IPS-18c (cell line): ENCODE measurements around the gene C19orf47.
"Not testable (repeated sequence)": the region's sequence is repeated elsewhere in the genome, so short reads cannot be mapped to it uniquely, and the experiment has no call there.

Source experiments
- H3K4me3 ChIP-seq: 2 replicates; pipeline ENCODE4 v1.7.0; 2013; ENCODE audit warnings: low read depth, mild to moderate bottlenecking, low read length, moderate library complexity; ENCODE audit not compliant: insufficient read depth
- H3K9me3 ChIP-seq: one replicate; pipeline ENCODE4 v1.6.1; 2013; ENCODE audit warnings: mild to moderate bottlenecking, low read length, moderate library complexity; ENCODE audit not compliant: control insufficient read depth, insufficient read depth

The C19orf47 gene

GRCh38 chr19:40379446-40380198 is 31.4 kb upstream of the C19orf47 start:
- Histone ChIP-seq H3K9me3 (no peaks in the 10 kb centered on the region), H3K4me3 (no peak overlapping the region)

GRCh38 chr19:40378509-40378908 is 30.3 kb upstream of the C19orf47 start:
- Histone ChIP-seq H3K9me3 (no peaks in the 10 kb centered on the region), H3K4me3 (no peak overlapping the region)

- Histone ChIP-seq H3K9me3 (no peaks in the 10 kb centered on the region), H3K4me3 (no peak overlapping the region)
Observed at GRCh38 chr19:40377876-40378385, 29.7 kb upstream of the C19orf47 start.

GRCh38 chr19:40376286-40376862 is 28.2 kb upstream of the C19orf47 start:
- Histone ChIP-seq H3K9me3 (no peaks in the 10 kb centered on the region), H3K4me3 (no peak overlapping the region)

GRCh38 chr19:40374084-40374483 is 25.9 kb upstream of the C19orf47 start:
- Histone ChIP-seq H3K4me3 (no peak overlapping the region), H3K9me3 (no peaks in the 10 kb centered on the region)

GRCh38 chr19:40371802-40372122 is 23.6 kb upstream of the C19orf47 start:
- no peaks in the 10 kb centered on the region for H3K9me3 ChIP-seq
- no peak overlapping the region for H3K4me3 ChIP-seq

GRCh38 chr19:40370997-40371801 is 23.0 kb upstream of the C19orf47 start:
- Histone ChIP-seq H3K9me3 (no peaks in the 10 kb centered on the region), H3K4me3 (no peak overlapping the region)

- not testable (repeated sequence) for H3K9me3 ChIP-seq, H3K4me3 ChIP-seq
Observed at GRCh38 chr19:40370253-40370652, 22.1 kb upstream of the C19orf47 start.

GRCh38 chr19:40369797-40370196 is 21.6 kb upstream of the C19orf47 start:
- H3K9me3 ChIP-seq, result no peaks in the 10 kb centered on the region
- no peak overlapping the region for H3K4me3 ChIP-seq

GRCh38 chr19:40367577-40368434 is 19.6 kb upstream of the C19orf47 start:
- Histone ChIP-seq H3K4me3 (no peak overlapping the region), H3K9me3 (no peaks in the 10 kb centered on the region)

GRCh38 chr19:40366697-40367561 is 18.7 kb upstream of the C19orf47 start:
- no peaks in the 10 kb centered on the region for H3K9me3 ChIP-seq
- peak overlapping the region; percentile 60 for H3K4me3 ChIP-seq

GRCh38 chr19:40365613-40366401 is 17.6 kb upstream of the C19orf47 start:
- H3K9me3 ChIP-seq, result no peaks in the 10 kb centered on the region
- peak overlapping the region; percentile 60 for H3K4me3 ChIP-seq

- Histone ChIP-seq H3K4me3 (0 out of 2 replicates have a peak overlapping the region, but pooled peaks have one; percentile 46), H3K9me3 (no peaks in the 10 kb centered on the region)
Observed at GRCh38 chr19:40365010-40365409, 16.8 kb upstream of the C19orf47 start.

- Histone ChIP-seq H3K4me3 (no peak overlapping the region), H3K9me3 (peaks cover 3% of the 10 kb centered on the region)
Observed at GRCh38 chr19:40363069-40363468, 14.9 kb upstream of the C19orf47 start.

GRCh38 chr19:40362160-40362559 is 14.0 kb upstream of the C19orf47 start:
- no peak overlapping the region for H3K4me3 ChIP-seq
- H3K9me3 ChIP-seq, result peaks cover 3% of the 10 kb centered on the region
